A673 (cell line): ENCODE measurements around the gene DNAJC6. TPM values are rescaled to one million over a fixed set of nuclear protein-coding genes. Genes with fewer than 3 reads are reported as not detected.

Experiments
- BruUV-seq: library from RNA; stranded (reverse); fragments of 400-500 nt; replicated peaks from 2 replicates; lab custom pipeline; 2021; lab: Mats Ljungman, UMichigan
- CTCF ChIA-PET: fragments of 300-600 bp; sonication (Branson Sonifier 250); formaldehyde crosslinking; loops from one replicate; lab custom pipeline; 2022; ENCODE audit warnings: antibody characterized with exemption; lab: Charles Lee
- POLR2A ChIA-PET: fragments of 300-600 bp; sonication (Branson Sonifier 250); formaldehyde crosslinking; loops from one replicate; lab custom pipeline; 2022; ENCODE audit warnings: antibody characterized with exemption; ENCODE audit not compliant: low non-redundant PET; lab: Charles Lee
- DNase-seq: peaks from one replicate; pipeline ENCODE4 v3.0.0-alpha.2; 2015; ENCODE audit warnings: low spot score
- H3K27ac ChIP-seq: fragments of 200-600 bp; sonication (generic); 2 replicates; pipeline ENCODE4 v1.5.1; 2016; ENCODE audit warnings: mixed run types, low read depth, mild to moderate bottlenecking, mixed read lengths, antibody characterized with exemption, low read length; ENCODE audit not compliant: poor library complexity, severe bottlenecking
- H3K27me3 ChIP-seq: fragments of 200-600 bp; sonication (generic); replicated peaks from 2 replicates; pipeline ENCODE4 v1.6.1; 2017; ENCODE audit warnings: mixed run types, low read depth, mild to moderate bottlenecking, mixed read lengths, antibody characterized with exemption, low read length; ENCODE audit not compliant: insufficient read depth, poor library complexity
- H3K36me3 ChIP-seq: fragments of 200-600 bp; sonication (generic); 2 replicates; pipeline ENCODE4 v1.6.1; 2016; ENCODE audit warnings: mixed run types, mild to moderate bottlenecking, mixed read lengths, antibody characterized with exemption, low read length; ENCODE audit not compliant: insufficient read depth, poor library complexity, severe bottlenecking
- H3K4me1 ChIP-seq: fragments of 200-600 bp; sonication (generic); 2 replicates; pipeline ENCODE4 v1.6.1; 2017; ENCODE audit warnings: mixed run types, mild to moderate bottlenecking, mixed read lengths, antibody characterized with exemption, low read length; ENCODE audit not compliant: insufficient read depth, poor library complexity, severe bottlenecking
- H3K4me3 ChIP-seq: fragments of 200-600 bp; sonication (generic); 2 replicates; pipeline ENCODE4 v1.5.1; 2016; ENCODE audit warnings: low read depth, mixed run types, mild to moderate bottlenecking, mixed read lengths, low read length; ENCODE audit not compliant: poor library complexity, severe bottlenecking
- H3K9me3 ChIP-seq: fragments of 200-600 bp; sonication (generic); 2 replicates; pipeline ENCODE4 v1.6.1; 2016; ENCODE audit warnings: mixed run types, low read depth, mild to moderate bottlenecking, mixed read lengths, antibody characterized with exemption, low read length; ENCODE audit not compliant: poor library complexity, severe bottlenecking
- CTCF ChIP-seq: fragments of 300-800, 200-600 bp; sonication (generic); conservative IDR thresholded peaks from 2 replicates; pipeline ENCODE4 v1.5.1; 2017; ENCODE audit warnings: low read depth, mild to moderate bottlenecking, antibody characterized with exemption, low read length, moderate library complexity, mixed read lengths
- EZH2 ChIP-seq: fragments of 200-600 bp; sonication (generic); IDR thresholded peaks from 2 replicates; pipeline ENCODE4 v1.6.1; 2017; ENCODE audit warnings: borderline replicate concordance, low read depth, mild to moderate bottlenecking, mixed read lengths, antibody characterized with exemption, low read length; ENCODE audit not compliant: poor library complexity, severe bottlenecking
- intact Hi-C: fragments of 100-400 bp; cut with micrococcal nuclease; formaldehyde crosslinking; loops from one replicate; pipeline ENCODE4 v1.10.0; 2022; ENCODE audit not compliant: unreplicated experiment
- total RNA-seq: library from RNA; stranded (reverse); gene quantifications from 2 replicates; pipeline ENCODE4 v1.2.3, GENCODE V29; 2021

DNAJC6 gene
- total RNA-seq, 1 experiment from 2014 or later: 1.1 TPM

- no peak overlapping the region for H3K4me3 ChIP-seq
These were observed 134.3 kb downstream of the DNAJC6 start for GRCh38 chr1:65443647-65444046.

GRCh38 chr1:65444128-65444640 is 134.8 kb downstream of the DNAJC6 start:
- CTCF ChIA-PET: no interaction called here
- H3K27ac ChIP-seq: no peak overlapping the region
- POLR2A ChIA-PET: no interaction called here

More at GRCh38 chr1:65443647-65444046, 134.3 kb downstream of the DNAJC6 start:
- POLR2A ChIA-PET: no interaction called here
- CTCF ChIA-PET: no interaction called here
- no peak for DNase-seq
- Histone ChIP-seq H3K4me1 (no peaks in the 10 kb centered on the region), H3K27ac (no peak overlapping the region), H3K36me3 (no peaks in the 10 kb centered on the region), H3K9me3 (no peaks in the 10 kb centered on the region), H3K27me3 (no peaks in the 10 kb centered on the region)
- intact Hi-C loops: no loop called here
- TF ChIP-seq EZH2: no peak
- TF ChIP-seq CTCF: no peak
- no TSS peak for BruUV-seq

GRCh38 chr1:65445837-65446236 is 136.5 kb downstream of the DNAJC6 start:
- no peak for TF ChIP-seq CTCF
- no peak for TF ChIP-seq EZH2
- CTCF ChIA-PET: no interaction called here
- intact Hi-C loops: no loop called here

More at GRCh38 chr1:65444128-65444640, 134.8 kb downstream of the DNAJC6 start:
- H3K4me3 ChIP-seq: no peak overlapping the region
- no peaks in the 10 kb centered on the region for H3K4me1 ChIP-seq
- H3K36me3 ChIP-seq: no peaks in the 10 kb centered on the region
- BruUV-seq: no TSS peak
- no peaks in the 10 kb centered on the region for H3K27me3 ChIP-seq
- TF ChIP-seq EZH2 (no peak), CTCF (no peak)
- no peak for DNase-seq
- H3K9me3 ChIP-seq: no peaks in the 10 kb centered on the region
- intact Hi-C loops: no loop called here

More at GRCh38 chr1:65445837-65446236, 136.5 kb downstream of the DNAJC6 start:
- Histone ChIP-seq H3K36me3 (no peaks in the 10 kb centered on the region), H3K4me1 (no peaks in the 10 kb centered on the region), H3K27me3 (no peaks in the 10 kb centered on the region), H3K27ac (no peak overlapping the region), H3K4me3 (no peak overlapping the region), H3K9me3 (no peaks in the 10 kb centered on the region)
- POLR2A ChIA-PET: no interaction called here
- no peak for DNase-seq
- no TSS peak for BruUV-seq
